LNCAP (cell line): Measurements from ENCODE around the gene LMAN2.

Experiments
- CTCF ChIP-seq: fragments of 450-650 bp; IDR thresholded peaks from 2 replicates; pipeline ENCODE4 v1.5.1; 2017; ENCODE audit warnings: mild to moderate bottlenecking

Gene LMAN2

GRCh38 chr5:177303925-177304391 is 47.5 kb downstream of the LMAN2 start:
- no peak for TF ChIP-seq CTCF

GRCh38 chr5:177303121-177303924 is 48.1 kb downstream of the LMAN2 start, which contains the start of the genes PRELID1 and RAB24:
Gene PRELID1, plus strand, starts transcription at chr5:177303799. Its CDS starts 187 bp downstream, at chr5:177303986.
Gene RAB24, minus strand, starts transcription at chr5:177303719. Its CDS starts 431 bp downstream, at chr5:177303288.
- TF ChIP-seq CTCF: peak; percentile 48

GRCh38 chr5:177302354-177303110 is 48.9 kb downstream of the LMAN2 start:
- TF ChIP-seq CTCF: no peak

GRCh38 chr5:177301503-177302165 is 49.8 kb downstream of the LMAN2 start:
- no peak for TF ChIP-seq CTCF

- no peak for TF ChIP-seq CTCF
Observed at GRCh38 chr5:177300951-177301350, 50.5 kb downstream of the LMAN2 start.

- TF ChIP-seq CTCF: no peak
Observed at GRCh38 chr5:177300236-177300880, 51.1 kb downstream of the LMAN2 start.

- no peak for TF ChIP-seq CTCF
Observed at GRCh38 chr5:177299697-177300096, 51.8 kb downstream of the LMAN2 start.
